HTERT RPE-1 (cell line): ENCODE results near the gene FUZ.

Experiments
- in situ Hi-C: fragments of 300-500 bp; cut with MboI; formaldehyde crosslinking; loops from 4 replicates; pipeline ENCODE4 v1.14.3; 2020; ENCODE audit warnings: low sequenced_read_pairs

Gene FUZ

GRCh38 chr19:49851456-49852259 lies 38.6 kb upstream of the FUZ start:
- in situ Hi-C loops, result no loop called here

GRCh38 chr19:49850487-49851342 lies 37.6 kb upstream of the FUZ start, which contains the start of gene PTOV1:
PTOV1 (plus strand) TSS chr19:49851159.
- in situ Hi-C loops, result no loop called here

- in situ Hi-C loops, result no loop called here
Observed at GRCh38 chr19:49850221-49850486, 37.1 kb upstream of the FUZ start.

- in situ Hi-C loops, result no loop called here
Observed at GRCh38 chr19:49849433-49850220, 36.5 kb upstream of the FUZ start.

DNA sequence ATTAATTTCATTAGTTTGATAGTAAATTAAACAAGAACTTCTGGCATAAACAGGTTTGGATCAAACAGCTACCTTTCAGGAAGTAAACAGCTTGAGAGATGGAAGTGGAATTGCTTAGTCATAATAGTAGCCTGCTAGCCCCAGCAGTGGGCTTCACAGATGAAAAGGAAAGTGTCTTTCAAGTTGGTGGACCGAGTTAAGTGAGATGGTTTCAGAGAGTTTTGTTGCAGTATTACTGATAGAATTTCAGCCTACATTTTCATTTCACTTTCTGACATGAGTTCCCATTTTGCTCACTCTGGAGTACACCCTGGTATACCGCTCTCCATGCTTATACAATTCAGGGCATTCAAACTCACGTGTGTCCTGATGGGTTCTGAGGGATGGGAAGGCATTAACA lies 35.8 kb upstream of the FUZ start:
- in situ Hi-C loops, result no loop called here

- in situ Hi-C loops, result no loop called here
Observed at GRCh38 chr19:49847731-49848696, 34.9 kb upstream of the FUZ start.

GRCh38 chr19:49846408-49846807 lies 33.3 kb upstream of the FUZ start:
- in situ Hi-C loops, result no loop called here

DNA sequence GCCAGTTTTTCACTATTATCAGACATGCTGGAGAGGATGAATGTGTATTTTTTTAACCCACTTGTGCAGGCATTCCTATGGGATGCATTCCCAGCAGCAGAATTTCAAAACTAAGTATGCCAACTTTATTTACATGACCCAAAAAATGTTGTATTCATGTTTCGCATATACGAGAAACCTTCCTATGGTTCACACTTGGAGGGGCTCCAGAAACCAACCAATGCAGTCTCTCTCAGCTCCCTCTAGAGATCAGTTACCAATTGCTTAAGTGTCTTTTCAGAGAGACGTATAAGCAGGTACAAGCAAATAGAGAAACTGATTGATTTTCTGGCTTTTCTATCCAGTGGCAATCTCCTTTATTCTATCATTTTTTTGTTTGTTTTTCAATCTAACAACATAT lies 32.3 kb upstream of the FUZ start:
- in situ Hi-C loops, result no loop called here

DNA sequence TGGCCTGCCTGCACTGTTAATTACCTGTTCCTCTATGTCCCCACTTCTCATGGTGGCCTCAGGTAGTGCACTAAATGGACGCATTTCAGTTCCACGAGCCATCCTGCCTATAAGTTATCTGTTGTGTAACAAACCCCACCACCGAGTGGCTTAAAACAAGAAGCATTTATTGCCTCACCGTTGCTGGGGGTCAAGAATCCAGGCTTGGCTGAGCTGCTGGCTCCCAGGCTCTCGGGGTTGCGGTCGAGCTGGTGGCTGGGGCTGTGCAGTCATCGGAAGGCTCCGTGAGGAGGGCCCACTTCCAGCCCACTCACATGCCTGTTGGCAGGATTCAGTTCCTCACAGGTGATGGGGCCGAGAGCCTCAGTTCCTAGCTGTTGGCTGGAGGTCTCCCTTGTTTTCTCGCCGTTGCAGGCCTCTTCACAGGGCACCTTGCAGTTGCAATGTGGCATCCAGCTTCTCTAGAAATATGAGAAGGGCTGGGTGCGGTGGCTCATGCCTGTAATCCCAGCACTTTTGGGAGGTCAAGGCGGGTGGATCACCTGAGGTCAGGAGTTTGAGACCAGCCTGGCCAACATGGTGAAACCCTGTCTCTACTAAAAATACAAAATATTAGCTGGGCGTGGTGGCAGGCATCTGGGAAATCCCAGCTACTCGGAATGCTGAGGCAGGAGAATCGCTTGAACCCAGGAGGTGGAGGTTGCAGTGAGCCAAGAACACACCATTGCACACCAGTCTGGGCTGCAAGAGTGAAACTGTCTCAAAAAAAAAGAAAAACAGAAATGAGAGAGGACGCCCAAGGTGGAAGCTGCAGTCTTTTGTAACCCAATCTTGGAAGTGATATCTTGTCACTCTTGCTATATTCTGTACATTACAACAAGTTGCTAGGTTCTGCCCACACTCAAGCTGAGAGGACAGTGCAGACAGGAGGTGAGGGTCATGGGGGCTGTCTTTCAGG lies 31.3 kb upstream of the FUZ start:
- in situ Hi-C loops, result no loop called here

- in situ Hi-C loops, result no loop called here
Observed at GRCh38 chr19:49843265-49843664, 30.2 kb upstream of the FUZ start.

DNA sequence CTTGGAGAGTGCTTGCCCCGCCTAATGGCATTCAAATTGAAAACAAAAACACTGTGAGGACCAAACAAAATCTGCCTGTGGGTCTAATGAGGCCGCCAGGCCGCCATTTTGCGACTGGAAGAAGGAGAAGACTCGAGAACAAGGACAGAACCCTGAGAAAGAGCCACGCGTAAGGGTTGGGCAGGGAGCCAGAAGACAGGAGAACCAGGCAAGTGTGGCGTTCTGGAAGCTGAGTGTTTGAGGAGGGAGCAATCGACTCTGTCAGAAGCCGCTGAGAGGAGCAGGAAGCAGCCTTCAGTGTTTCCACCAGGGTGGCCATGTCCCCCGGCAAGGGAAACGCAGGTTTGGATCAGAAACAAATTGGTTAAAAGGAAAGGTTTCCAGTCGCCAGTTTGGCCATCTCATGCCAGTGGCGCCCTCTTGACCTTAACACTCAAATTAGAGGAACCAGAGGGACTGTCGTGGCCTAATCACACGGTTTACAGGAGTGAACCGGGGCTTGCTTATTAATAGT lies 27.7 kb upstream of the FUZ start:
- in situ Hi-C loops, result no loop called here

GRCh38 chr19:49840321-49840720 lies 27.2 kb upstream of the FUZ start:
- in situ Hi-C loops, result no loop called here

DNA sequence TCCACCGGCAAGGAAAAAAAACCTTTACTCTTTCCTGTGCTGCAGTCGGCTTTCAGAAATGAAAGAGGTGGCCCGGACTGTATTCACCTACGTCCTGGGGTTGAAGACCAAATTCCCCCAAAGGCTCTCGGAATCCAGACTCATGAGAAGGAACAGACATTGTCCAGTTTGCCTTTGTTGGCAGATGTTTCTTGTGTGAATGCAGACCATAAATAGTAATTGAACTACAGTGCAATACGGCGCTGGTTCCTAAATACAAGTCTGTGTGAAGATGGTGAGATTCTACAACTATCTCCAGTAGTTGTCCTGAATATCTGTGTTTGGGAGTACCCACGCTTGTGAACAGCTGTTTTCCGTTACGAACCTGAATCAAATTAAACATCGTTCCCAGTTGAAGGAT lies 26.6 kb upstream of the FUZ start:
- in situ Hi-C loops, result no loop called here

GRCh38 chr19:49838885-49839588 lies 25.9 kb upstream of the FUZ start:
- in situ Hi-C loops, result no loop called here

DNA sequence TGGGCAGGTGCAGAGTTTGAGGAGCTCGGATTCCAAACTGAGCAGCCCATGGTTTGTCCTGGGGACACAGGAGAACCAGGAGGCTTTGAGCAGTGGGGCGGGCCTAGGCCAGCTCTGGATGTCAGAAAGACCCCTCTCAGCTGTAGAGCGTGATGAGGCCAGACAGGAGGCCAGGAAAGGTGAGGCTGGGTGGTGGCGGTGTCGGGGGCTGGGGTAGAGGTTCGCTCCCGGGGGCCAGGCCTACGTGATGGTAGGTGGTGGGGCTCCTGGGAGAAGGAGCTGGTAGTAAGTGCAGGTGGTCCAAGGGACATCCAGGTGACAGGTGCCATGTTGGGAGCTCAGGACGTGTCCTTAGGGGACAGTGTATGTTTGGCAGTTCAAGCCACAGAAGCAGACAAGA lies 24.3 kb upstream of the FUZ start:
- in situ Hi-C loops, result no loop called here

DNA sequence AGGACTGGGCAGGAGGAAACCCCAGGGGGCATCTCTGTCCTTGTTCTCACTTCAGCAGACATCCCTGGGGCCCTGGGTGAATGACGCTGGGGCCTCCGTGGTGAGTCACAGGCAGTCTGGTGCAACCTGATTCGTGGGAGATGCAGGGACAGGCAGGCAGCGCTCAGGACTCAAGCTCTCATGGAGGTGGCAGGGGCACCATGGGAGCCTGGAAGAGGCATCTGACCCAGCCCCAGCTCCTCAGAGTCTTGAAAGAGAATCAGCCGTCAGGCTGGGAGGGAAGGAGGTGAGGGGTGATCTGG lies 23.9 kb upstream of the FUZ start:
- in situ Hi-C loops, result no loop called here

- in situ Hi-C loops, result no loop called here
Observed at GRCh38 chr19:49836176-49837008, 23.3 kb upstream of the FUZ start.

GRCh38 chr19:49835562-49835961 lies 22.5 kb upstream of the FUZ start:
- in situ Hi-C loops, result no loop called here
